Panc1 (cell line): ENCODE measurements around the gene BLM.

ENCODE experiments used
- POLR2AphosphoS5 ChIP-seq: IDR thresholded peaks from 2 replicates; pipeline ENCODE4 v1.6.1; 2012; ENCODE audit warnings: mild to moderate bottlenecking, low read depth, low read length, moderate library complexity
- SIN3A ChIP-seq: IDR thresholded peaks from 2 replicates; pipeline ENCODE4 v1.6.1; 2012; ENCODE audit warnings: low read depth, mild to moderate bottlenecking, low read length, moderate library complexity, borderline replicate concordance; ENCODE audit not compliant: insufficient read depth
- TF ChIP-seq, protein P1 (sequence below): fragments of 450-650 bp; IDR thresholded peaks from 2 replicates; pipeline ENCODE4 v1.5.1; 2017; ENCODE audit warnings: mild to moderate bottlenecking

DNA sequence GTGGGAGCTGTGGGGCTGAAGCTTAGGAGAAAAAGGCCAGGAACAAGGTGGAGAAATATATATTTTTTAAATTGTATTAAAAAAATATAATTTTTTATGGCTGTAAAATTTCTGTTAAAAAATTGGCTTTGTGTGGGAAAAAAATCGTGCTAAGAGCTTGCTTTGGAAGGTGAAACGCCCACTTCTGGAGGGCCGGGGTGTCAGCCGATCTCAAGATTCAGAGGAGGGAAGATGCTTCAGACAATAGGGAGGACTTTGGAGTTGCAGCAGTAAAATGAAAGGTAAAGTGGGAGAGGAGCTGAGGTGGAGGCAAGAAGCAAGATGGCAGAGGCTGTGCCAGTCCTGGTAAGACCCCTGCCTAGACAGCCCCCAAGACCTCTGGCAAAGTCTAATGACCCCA is 45.9 kb upstream of the BLM start:
- TF ChIP-seq, protein P1, sequence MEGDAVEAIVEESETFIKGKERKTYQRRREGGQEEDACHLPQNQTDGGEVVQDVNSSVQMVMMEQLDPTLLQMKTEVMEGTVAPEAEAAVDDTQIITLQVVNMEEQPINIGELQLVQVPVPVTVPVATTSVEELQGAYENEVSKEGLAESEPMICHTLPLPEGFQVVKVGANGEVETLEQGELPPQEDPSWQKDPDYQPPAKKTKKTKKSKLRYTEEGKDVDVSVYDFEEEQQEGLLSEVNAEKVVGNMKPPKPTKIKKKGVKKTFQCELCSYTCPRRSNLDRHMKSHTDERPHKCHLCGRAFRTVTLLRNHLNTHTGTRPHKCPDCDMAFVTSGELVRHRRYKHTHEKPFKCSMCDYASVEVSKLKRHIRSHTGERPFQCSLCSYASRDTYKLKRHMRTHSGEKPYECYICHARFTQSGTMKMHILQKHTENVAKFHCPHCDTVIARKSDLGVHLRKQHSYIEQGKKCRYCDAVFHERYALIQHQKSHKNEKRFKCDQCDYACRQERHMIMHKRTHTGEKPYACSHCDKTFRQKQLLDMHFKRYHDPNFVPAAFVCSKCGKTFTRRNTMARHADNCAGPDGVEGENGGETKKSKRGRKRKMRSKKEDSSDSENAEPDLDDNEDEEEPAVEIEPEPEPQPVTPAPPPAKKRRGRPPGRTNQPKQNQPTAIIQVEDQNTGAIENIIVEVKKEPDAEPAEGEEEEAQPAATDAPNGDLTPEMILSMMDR, result no peak
- TF ChIP-seq POLR2AphosphoS5, result no peak
- no peak for TF ChIP-seq SIN3A
